K562 treated with DMSO at 1 percent for 48 hours (cell line): ENCODE results near the gene RANBP10. TPM values are rescaled to one million over a fixed set of nuclear protein-coding genes. Genes with fewer than 3 reads are reported as not detected.

ENCODE experiments used
- total RNA-seq: library from RNA; unstranded; fragments of 300-600 nt; gene quantifications from 2 replicates; pipeline ENCODE4 v1.2.3, GENCODE V29; 2022; ENCODE audit warnings: low replicate concordance; ENCODE audit errors: extremely low read depth

RANBP10 gene
- total RNA-seq: not detected in 2 replicates

DNA sequence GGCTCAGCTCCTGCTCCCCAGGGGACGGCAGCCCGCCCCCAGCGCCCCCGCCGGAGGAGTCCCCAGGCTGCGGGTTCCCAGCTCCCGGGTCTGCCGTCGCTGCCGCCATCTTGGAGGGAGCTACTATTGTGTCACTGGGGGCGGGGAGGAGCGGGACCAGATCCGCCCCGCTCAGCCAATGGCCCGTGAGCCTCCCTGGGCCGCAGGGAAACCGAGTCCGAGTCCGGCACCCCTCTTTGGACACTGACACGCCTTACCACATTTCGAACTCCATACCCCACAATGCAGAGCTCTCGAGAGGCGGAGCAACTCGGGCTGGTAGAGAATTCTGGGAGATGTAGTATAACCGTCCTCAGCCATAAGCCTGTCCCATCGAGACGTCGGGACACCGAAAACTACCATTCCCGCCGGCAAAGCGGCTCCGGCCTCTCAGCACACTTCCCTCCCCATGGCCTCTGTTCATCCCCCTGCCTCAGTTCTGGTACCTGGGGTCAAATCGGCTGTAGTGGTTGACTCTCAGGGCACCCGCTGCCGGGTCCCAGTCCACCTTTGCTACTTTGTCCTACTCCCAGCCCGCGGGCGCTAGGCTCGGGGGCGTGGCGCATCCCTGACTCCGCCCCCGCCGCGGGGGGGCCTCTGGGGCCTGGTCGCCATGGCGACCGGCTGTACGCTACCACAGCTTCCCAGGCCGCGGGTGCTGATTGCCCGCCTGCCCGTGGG is at the start of gene RANBP10, which contains the start of gene TSNAXIP1:
RANBP10 (minus strand) TSS at position 133 of the 720 bp plus-strand sequence; CDS start at position 109, 24 bp downstream.
TSNAXIP1 (plus strand) TSS at position 462 of the 720 bp plus-strand sequence. CDS start 261 bp downstream, outside the sequence.

DNA sequence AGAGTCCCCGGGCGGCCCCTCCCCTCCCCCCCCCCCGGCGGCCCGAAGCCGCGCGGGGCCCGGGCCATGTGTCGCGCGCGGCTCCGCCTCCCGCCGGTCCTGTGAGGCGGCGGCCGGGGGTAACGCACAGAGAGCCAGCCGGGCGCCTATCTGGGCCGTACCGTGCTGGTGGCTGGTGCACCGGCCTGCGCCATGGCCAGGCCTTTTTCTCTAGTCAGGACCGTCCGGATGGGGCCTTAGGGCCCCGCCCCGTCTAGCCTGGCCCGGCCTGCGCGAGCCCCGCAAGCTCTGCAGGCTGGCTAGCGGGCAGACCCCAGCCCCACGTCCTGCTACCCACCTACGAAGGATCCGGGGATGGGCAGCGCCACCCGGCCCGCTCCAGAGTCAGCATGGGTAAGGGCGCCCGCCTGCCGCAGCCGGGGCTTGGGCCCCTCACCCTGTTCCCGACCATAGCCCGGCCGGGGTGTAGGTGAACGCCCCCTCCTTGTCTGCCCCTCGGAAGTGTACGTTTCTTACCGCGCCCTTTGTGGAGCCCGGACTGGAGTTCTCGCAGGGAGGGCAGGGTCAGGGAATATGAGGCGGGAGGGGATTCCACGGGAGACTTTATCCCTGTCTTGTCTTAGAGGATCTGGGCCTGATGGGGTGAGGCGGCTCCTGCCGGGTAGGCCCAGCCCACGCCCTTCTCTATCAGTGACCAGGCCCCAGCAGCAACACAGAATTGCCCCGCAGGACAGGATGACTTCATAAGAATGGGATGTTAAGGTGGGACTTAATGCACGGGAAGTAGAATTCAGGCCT is 40.9 kb upstream of the RANBP10 start, which contains the start of gene CENPT:
CENPT (minus strand) TSS at position 630 of the 798 bp plus-strand sequence. CDS start 13,834 bp downstream, outside the sequence.

DNA sequence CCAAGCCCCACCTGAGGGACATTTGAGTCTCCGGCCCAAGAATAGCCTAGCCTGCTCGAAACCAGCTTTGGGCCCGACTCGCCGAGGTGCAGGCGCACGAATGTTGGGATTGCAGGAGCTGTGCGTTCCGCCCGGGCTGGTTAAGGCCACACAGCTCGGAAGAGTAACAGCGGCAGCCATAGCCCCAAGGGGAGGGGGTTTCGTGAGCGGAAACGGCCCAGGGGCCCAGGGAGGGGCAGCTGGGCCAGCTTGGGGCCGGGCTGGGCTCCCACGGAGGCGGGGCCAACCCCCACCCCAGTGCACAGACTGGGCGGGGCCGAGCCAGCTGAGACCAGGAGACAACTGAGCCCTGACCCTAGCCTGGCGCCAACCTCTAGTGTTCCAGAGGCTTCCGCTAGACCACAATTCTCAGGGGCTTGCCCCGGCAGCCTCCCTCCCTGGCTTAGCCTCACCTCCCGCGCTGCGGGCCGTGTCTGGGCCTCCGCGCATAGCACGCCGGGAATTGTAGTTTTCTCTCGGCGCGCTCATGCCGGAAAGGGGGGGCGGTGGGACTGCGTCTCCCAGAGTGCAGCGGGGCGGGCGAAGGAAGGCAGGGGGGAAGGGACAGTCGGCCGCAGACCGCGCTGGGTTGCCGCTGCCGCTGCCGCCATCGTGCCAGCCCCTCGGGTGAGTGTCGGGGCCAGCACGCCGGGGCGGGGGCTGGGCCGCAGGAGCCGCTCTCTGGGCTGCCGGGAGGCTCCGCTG is 40.1 kb upstream of the RANBP10 start, which contains the start of gene NUTF2:
NUTF2 (plus strand) TSS at position 614 of the 744 bp plus-strand sequence. CDS start 18,198 bp downstream, outside the sequence.

DNA sequence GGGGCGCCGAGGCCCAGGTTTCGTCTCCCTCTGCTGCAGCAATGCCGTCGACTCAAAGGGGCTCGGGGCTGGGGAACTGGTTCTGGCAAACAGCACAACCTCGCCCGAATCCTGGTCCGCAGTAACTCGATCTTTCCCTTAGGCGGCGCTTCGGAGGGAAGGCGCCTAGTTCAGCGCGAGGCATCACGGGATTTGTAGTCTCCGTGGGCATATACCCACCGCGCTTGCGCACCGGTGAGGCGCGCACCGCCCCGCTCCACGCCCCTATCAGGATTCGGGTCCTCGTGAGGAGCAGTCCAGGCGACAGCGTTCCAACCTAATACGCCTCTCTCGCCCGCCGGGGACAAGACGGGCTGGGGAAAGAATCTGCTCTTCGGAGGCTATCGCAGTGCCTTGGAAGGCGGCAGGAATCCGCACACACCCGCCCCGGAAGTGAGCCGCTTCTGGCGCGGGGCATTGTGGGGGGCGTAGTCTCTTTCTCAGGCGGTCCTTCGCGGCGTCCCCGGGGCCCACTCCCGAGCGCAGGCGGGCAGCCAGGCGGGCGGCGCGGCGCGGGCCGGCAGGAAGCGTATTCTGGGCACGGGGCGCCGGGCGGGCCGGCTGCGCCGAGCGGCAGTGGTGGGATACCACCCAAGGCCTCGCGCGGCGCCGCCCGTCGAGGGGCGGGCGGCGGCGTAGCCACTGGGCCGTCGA is 35.6 kb upstream of the RANBP10 start, which contains the start of gene THAP11:
THAP11 (plus strand) TSS at position 505 of the 693 bp plus-strand sequence. CDS start 235 bp downstream, outside the sequence.

DNA sequence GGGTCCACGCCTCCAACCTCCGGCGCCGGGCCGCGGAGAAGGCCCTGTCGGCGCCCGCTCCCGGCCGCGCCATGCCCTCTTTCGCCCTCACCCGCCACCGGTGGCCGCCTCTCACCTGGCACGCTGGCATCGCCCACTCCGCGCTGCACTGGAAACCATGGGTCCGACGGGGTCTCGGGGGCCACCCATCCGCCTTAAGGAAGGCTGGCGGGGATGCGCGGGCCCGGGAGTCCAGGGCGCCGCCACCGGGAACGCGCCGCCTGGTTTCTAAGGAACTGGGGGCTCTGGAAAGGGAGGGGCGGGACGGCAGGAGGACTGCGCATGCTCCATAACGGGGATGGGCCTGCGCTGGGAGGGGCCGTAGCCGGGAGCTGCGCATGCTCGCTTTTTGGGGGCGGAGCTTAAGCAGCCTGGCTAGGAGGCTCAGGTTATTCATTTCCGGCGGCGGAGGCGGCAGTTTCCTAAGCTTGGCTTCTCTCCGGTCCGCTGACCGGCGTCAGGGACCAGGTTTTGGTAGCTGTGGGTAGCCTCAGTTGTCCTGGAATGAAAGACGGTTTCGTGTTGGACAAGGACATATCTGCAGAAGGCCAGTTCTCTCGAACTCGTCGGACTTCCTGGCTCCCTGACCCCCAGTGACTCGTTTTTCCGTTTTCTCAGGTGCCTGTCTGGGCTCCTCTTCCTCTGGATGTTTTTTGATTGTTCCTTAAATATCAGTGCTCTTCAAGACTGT is 87.1 kb downstream of the RANBP10 start, which contains the start of gene GFOD2:
GFOD2 (minus strand) TSS at position 269 of the 730 bp plus-strand sequence. CDS start 33,601 bp downstream, outside the sequence.

Other genes starting within 250 kb of the RANBP10 start
- gene CTCF, start 244.0 kb downstream of the RANBP10 start, total RNA-seq: not detected in 2 replicates
- not detected in 2 replicates for gene CARMIL2, start 161.4 kb downstream of the RANBP10 start, total RNA-seq
- gene ACD, start 146.3 kb downstream of the RANBP10 start, total RNA-seq: not detected in 2 replicates
- gene PARD6A, start 145.6 kb downstream of the RANBP10 start, total RNA-seq: not detected in 2 replicates
- gene ENKD1, start 139.8 kb downstream of the RANBP10 start, total RNA-seq: not detected in 2 replicates
- not detected in 2 replicates for gene C16orf86, start 139.7 kb downstream of the RANBP10 start, total RNA-seq
- not detected in 2 replicates for gene GFOD2, start 87.2 kb downstream of the RANBP10 start, total RNA-seq
- gene TSNAXIP1, start 329 bp upstream of the RANBP10 start, total RNA-seq: not detected in 2 replicates
- gene THAP11, start 35.8 kb upstream of the RANBP10 start, total RNA-seq: 250 TPM in 1 of 2 replicates, not detected in the other
- gene NUTF2, start 40.4 kb upstream of the RANBP10 start, total RNA-seq: not detected in 2 replicates
- gene CENPT, start 41.1 kb upstream of the RANBP10 start, total RNA-seq: not detected in 2 replicates
- 278 TPM in 1 of 2 replicates, not detected in the other for gene EDC4, start 66.5 kb upstream of the RANBP10 start, total RNA-seq
- gene NRN1L, start 78.3 kb upstream of the RANBP10 start, total RNA-seq: not detected in 2 replicates
- gene PSKH1, start 86.7 kb upstream of the RANBP10 start, total RNA-seq: not detected in 2 replicates
- not detected in 2 replicates for gene CTRL, start 125.3 kb upstream of the RANBP10 start, total RNA-seq
- not detected in 2 replicates for gene PSMB10, start 130.3 kb upstream of the RANBP10 start, total RNA-seq
- not detected in 2 replicates for gene LCAT, start 137.6 kb upstream of the RANBP10 start, total RNA-seq
- not detected in 2 replicates for gene SLC12A4, start 162.1 kb upstream of the RANBP10 start, total RNA-seq
- gene DPEP3, start 173.9 kb upstream of the RANBP10 start, total RNA-seq: not detected in 2 replicates
- gene DPEP2, start 192.9 kb upstream of the RANBP10 start, total RNA-seq: not detected in 2 replicates
- not detected in 2 replicates for gene DPEP2NB, start 209.4 kb upstream of the RANBP10 start, total RNA-seq
- gene DDX28, start 216.7 kb upstream of the RANBP10 start, total RNA-seq: not detected in 2 replicates
- not detected in 2 replicates for gene DUS2, start 216.7 kb upstream of the RANBP10 start, total RNA-seq